GM19452 (cell line): ENCODE measurements around the gene SPNS1.

ENCODE experiments used
- ATAC-seq: cut with Tn5 transposase; IDR thresholded peaks from one replicate; pipeline ENCODE4 v1.9.1; 2021; ENCODE audit not compliant: unreplicated experiment

Gene SPNS1

GRCh38 chr16:29025218-29025617 is 50.6 kb downstream of the SPNS1 start:
- ATAC-seq: no peak

- ATAC-seq: no peak
Measured at GRCh38 chr16:29025735-29026134, 51.2 kb downstream of the SPNS1 start.

- ATAC-seq: no peak
Measured at GRCh38 chr16:29028457-29029167, 54.0 kb downstream of the SPNS1 start.

- no peak for ATAC-seq
Measured at GRCh38 chr16:29029168-29029994, 54.8 kb downstream of the SPNS1 start.

- ATAC-seq: no peak
Measured at GRCh38 chr16:29030086-29030840, 55.7 kb downstream of the SPNS1 start.
